ENCODE results near the gene GLO1. TPM values are rescaled to one million over a fixed set of nuclear protein-coding genes. Genes with fewer than 3 reads are reported as not detected.

The GLO1 gene
- polyA plus RNA-seq, 1 donor: 165 TPM

DNA sequence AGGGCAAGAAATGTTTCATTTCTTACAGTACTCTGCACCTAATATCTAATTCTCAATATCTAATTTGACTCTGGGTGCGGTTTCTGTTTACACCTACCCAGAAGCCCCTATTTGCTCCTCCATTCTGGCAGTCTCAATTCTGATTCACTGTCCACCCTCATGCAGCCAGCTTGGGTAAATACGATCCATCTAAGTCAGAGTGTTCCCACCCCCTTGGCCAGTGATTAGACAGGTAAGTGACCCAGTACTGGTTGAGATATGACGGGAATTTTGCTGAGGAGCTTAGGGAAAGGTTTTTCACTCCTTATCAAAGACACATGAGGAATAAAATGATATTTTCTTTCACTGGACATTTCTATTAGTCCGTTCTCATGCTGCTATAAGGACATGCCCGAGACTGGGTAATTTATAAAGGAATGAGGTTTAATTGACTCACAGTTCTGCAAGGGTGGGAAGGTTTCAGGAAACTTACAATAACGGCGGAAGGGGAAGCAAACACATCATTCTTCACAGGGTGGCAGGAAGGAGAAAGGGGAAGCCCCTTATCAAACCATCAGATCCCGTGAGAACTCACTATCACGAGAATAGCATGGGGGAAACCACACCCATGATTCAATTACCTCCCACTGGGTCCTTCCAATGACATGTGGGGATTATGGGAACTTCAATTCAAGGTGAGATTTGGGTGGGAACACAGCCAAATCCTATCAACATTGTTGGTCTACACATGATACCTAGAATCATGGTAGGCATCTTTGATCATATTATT is 29.4 kb downstream of the GLO1 start:
- no peak for DNase-seq

DNA sequence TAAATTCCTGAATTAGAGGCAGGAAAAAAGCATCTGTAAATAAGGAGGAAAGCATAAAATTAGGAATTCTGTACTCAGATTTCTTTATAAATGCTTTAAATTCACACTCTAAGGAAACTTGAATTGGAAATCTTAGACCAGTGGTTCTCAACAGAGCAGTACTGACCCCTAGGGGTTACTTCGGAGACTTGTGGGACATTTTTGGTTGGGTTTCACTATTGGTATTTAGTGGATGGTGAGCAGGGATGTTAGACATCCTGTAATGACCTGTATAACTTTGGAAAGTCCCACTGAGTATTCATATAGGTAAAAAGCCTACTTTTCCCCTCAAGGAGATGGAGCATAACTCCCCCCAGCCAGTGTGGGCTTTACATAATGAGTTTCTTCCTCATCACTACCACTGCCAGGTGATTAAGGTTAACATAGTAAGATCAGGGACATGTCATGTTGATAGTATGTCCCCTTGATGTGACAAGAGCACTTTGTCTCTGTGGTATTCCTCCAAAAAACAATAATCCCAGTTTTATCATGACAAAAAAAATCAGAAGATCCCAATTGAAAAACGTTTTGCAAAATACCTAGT is 31.0 kb downstream of the GLO1 start:
- DNase-seq: peak; percentile 47

DNA sequence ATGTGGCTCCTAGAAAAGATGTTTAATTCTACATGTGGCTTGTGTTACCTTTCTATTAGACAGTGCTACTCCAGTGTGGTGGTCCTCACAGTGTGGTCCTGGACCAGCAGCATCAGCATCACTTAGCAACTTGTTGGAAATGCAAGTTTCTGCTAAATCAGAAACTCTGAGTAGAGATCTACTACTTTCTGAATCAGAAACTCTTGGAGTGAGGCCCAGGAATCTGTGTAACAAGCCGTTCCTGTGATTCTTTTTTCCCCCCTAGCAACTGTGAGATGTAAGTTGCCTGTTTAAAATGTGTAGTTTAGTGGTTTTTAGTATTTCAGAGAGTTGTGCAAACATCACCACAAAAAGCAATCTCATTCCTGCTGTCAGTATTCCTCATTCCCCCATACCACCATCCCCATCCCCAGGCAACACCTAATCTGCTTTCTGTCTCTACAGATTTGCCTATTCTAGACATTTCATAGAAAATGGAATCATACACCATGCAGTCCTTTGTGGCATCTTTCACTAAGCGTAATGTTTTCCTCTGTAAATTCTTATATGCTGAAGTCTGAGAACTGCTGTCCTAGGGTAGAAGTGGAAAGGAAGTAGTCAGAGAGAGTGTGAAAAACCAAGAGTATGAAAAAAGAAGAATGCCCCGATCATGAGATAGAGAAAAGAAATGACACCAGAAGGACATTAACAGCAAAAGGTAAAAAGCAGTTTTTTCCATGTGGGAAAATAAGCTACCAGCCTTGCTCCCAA is 44.4 kb downstream of the GLO1 start:
- DNase-seq: no peak

DNA sequence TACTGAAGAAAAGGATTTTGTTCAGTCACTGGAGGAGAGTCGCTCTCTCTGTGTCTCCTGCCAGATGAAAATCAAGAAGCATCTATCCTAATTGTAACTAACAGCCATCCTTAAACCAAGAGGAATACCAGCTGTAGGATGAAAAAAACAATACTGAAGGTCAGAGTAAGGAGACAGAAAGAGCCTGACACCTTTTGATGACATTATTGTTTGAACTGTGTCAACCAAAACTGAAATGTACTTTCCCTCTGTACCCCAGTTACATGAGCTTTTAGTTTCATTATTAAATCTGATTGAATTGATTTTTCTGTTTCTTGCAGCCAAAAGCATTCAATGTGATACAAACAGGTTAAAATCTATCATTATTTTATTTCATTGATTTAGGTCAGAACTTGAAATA is 46.0 kb downstream of the GLO1 start:
- no peak for DNase-seq

DNA sequence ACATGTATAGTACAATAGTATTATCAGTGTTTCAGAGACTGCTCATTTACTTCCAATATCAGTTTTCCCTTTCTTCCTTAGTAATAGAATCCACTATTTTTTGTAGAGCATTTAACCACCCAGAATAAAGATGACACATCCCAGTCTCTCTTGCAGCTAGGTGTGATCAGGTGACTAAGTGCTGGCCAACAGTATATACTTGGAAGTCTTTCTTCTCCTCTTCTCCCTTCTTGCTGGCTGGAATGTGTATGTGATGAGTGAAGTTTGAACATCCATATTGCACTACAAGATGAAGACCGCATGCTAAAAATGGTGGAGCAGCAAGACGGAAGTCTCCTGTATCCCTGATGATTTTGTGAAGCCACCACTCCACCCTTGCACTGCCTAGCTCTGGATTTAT is 48.7 kb downstream of the GLO1 start:
- DNase-seq: no peak

DNA sequence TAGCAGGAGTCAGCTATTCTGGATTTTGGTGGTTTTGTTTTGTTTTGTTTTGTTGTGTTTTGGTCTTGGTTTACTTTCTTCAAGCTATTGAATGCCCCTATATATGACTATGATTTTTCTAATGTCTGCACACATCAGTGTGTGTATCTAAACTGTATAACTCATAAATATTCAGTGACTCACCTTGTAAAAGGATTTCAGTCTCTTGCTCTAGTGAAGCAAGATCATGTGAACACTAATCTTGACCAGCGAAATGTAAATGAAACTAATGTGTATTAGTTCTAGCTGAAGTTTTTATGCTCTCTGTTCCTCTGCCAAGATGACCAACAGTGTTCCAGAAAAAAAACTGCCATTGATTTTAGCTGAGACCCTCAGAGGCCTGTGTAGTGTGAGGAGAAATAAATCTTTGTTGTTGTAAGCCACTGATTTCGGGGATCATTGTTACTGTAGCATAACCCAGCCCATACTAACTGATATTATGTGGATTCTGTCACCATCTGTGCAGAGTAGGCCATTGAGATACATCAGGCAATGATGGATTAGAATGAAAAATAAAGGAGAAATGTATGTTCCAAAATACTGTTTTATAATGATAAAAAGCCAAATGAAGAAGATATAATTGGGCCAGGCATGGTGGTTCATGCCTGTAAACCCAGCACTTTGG is 51.7 kb downstream of the GLO1 start:
- no peak for DNase-seq

DNA sequence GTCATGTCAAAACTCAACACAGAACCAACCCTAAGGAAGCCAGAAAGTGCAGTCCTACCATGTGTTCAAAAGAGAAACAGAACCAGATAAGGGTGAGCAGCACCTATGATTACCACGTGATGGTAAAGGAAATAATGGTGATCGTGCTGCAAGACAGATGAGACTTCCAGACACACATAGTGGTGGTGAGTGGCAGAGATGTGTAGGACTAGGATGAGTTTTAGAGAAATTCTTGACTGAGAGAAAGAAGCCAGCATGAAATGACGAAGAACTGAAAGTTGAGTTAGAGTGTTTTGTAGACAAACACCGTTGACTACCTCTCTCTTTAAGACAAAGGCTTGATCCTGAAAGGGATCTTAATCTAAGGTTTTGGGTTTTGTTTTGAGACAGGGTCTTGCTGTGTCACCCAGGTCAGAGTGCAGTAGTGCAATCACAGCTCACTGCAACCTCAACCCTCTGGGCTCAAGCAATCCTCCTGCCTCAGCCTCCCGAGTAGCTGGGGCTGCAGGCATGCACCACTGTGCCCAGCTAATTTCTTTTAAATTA is 52.7 kb downstream of the GLO1 start:
- no peak for DNase-seq

DNA sequence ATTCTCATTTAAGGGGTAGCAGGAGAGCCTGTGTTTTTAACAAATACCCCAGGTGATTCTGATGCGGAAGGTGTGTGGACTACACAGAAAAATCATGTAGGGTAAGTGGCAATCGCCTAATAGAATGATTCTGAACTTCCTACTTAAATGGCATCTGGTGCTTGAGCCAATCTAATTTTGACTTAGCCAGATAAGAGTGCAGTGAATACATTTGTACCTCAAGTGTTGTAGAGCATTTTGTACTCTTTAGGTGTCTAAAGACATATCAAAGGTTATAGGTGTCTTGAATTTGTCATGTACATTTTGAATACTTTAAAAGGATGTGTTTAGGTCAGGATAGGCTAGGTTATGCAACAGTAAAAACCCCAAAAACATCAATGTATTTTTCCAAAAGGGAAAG is 53.2 kb downstream of the GLO1 start:
- DNase-seq: no peak

DNA sequence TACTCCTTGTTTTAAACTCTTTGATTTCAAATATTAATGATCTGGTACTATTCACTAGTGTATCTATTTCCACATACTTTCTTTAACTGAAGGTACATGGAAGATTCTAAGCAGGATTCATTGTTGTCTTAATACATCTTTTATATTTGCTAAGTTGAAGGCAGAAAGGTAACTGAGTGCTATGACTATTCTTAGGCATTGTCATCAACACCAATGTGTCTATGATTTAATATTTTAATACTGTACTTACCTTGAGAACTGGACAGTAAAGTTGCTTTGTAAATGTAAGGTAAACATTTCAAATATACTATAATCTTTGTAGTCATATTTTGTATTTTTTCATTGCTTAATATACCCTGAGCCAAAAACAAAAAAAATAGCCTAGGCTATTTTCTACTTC is 54.3 kb downstream of the GLO1 start:
- no peak for DNase-seq

DNA sequence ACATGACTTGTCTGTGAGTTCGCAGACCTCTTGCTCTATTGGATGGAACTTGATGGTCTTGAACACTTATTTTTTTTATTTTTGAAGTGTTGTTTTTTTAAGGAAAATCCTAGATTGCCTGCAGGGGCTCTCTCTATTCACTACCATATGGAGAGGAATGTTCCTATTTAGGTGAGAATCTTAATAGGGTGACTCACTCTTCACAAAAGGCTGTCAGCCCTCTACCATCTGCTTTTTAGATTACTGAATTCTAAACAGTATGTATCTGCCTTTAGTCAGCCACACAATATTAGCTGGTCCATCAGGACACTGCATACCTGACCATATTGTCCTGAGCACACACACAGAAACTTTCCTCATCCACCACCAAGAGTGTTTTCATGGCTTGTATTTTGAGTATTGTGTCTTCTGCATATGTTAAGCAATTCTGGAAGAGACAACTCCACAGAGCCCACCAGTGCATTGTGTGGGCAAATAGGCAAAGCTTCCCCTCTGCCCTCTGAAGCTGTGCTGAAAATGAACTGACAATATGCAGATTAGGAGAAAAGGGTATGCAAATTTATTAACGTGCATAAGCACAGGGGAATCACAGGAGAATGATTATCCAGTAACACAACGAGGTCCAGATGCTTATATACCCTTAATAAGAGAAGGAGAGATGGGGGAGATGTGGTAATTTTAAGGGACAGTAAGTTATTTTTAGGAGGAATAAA is 56.6 kb downstream of the GLO1 start:
- no peak for DNase-seq

DNA sequence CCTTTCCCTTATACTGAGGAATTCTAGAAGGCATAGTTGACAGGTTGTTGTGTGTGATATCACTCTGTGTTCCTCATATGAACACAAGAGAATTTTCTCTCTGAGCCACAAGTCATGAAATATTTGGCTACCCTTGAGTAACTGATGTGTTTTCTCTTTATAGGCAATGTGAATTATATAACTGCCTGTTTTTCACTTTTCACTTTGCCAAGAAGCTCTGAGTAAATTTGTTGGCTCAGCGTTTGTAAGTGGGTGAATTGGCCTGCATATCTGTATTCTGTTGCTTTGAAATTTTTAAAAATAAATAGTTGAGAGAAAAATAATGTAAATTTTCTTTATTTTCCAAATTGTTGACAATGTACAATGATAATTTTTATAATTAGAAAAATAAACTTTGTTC is 58.0 kb downstream of the GLO1 start:
- DNase-seq: no peak

DNA sequence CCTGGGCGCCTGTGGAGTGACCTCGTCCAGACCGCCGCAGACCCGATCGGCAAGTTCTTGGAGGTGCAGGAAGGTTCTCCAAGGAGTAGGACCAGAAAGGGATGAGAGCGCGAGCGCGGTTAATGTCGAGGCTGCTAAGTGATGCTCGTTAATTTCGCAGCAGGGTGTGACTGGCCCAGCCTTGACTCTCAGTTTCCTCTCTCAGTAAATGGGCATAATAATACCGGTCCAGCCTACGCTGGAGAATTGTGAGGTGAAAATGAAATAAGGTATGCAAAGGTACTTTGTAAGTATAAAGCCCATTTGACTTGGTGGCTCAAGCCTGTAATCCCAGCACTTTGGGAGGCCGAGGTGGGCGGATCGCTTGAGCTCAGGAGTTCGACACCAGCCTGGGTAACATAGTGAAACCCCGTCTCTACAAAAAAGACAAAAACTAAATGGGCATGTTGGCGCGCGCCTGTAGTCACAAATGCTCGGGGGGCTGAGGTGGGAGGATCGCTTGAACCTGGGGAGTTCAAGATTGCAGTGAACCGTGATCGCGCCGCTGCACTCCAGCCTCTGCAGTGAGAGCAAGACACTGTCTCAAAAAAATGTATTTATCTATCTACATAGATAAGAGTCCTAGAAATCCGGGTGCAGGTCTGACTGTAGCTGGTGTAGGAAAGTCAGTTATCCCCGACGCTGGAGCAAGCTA is 62.6 kb downstream of the GLO1 start:
- no peak for DNase-seq

DNA sequence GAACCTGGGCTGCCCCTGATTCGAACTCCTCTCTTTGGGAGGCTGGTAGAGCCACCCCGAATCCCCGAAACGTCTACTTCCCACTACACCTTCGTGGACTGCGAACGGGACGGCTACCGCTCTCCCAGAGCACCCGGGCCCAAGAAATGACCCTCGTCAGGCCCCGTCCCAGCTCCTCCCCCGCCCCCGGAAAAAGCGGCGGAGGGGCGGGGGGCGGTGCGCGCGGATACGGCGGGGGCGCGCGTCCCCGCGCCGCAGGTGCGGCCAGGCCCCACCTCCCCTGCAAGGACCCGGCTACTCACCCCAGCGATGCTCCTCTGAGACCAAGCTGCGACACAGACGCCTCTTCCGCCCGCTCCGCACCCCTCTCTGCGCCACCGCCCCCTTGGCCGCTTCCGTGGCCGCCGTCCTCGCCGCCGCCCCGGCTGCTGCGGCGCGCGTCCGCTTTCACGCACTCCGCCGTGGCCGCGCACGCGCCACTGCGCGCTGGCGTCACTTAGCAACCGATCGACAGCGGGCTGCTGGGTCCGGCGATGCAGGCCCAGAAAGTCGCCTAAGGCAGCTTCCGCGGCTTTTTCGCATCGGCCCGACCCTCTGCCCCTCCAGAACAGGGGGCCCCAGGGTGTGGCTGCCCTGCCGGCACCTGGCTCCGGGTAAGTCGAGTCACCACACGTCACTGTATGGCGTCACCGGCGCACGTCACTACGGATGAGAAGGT is 63.3 kb downstream of the GLO1 start, which contains the start of gene BTBD9:
Gene BTBD9, minus strand, starts transcription at position 432 of the 718 bp plus-strand sequence.
- DNase-seq: peak; percentile 86

DNA sequence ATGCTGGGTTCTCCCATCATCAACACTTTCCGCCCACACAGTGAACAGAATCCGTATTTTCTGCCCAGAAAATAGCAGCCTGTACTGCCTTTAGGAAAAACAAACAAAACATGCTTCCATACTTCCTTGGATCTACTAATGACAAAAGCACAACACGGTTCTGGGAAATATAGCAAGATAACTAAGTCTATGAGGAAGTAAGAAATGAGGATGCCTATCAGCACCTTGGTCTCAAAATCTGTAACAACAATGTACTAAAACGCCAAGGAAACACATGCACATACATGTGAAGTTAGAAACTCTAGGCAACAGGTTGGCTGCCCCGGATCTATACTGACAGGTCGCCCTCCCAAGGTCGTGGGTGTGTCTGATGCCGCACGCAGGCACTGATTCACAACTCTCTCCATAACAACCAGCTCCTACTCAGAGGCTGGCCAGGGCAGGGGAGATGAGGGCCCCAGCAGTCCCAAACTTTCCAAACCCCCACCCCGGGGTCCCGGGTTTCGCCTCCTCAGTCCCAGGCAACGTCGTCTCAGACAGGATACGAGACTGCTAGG is 63.9 kb downstream of the GLO1 start:
- DNase-seq: no peak

DNA sequence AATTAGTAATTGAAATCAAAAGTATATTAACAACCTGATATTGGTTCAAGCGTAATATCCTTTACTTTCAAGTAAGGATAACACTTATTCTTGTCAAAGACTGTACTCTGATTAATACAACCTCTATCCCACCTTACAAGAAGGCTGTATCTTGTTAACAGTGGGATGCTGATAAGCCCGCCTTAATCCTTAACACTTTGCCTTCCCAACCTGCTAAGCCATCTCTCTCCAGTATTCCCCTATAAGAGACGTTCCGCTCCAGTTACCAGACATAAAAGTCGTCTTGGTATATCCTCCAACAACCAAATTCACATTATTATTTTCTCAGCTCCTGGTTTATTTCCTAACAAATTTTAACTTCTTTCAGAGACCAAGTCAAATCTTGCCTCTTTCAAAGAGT is 65.2 kb downstream of the GLO1 start:
- no peak for DNase-seq

DNA sequence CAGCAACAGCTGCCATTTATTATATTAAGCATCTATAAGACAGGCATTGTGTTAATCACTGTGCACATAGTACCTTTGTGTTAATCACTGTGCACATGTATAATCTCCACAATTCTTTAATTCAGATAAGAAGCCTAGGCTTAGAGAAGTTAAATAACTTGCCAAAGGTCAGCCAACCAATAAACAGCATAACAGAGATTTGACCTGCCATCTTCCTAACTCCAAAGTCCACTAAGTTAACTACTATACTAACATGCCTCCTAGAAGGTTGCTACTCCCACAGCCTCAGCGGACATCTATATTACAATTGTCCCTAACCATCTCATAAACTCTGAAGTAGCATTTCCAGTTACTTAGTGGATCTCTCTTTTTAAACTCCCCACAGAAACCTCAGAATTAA is 66.9 kb downstream of the GLO1 start:
- DNase-seq: no peak

DNA sequence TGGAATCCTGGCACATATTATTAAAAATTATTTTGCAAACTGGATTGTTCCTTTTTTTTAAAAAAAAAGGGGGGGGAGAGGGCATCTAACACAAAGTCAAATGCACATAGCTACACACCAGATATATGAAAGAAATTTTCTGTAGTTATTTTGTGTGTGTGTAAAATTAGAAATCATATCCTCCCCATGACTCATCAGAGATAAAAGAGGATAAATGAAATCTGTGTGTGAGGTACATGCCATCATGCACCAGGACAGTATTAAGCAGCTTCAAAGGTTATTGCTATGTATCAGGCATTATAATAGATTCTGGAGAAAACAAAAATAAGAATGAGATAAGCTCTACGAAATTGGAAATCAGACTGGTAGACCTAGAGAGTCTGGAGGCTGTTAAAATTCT is 68.4 kb downstream of the GLO1 start:
- DNase-seq: no peak

DNA sequence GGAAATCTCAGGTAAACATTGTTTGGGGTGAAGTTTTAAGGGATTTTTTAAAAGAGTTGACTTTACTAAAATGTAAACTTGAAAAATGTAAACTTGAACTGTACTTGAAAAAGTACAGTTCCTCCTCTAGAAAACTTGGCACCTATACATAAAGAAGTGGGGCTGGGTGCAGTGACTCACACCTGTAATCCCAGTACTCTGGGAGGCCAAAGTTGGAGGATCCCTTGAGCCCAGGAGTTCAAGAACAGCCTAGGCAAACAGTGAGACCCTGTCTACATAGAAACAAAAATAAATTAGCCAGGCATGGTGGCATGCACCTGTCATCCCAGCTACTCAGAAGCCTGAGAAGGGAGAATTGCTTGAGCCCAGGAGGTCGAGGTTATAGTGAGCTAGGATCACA is 70.5 kb downstream of the GLO1 start:
- no peak for DNase-seq

DNA sequence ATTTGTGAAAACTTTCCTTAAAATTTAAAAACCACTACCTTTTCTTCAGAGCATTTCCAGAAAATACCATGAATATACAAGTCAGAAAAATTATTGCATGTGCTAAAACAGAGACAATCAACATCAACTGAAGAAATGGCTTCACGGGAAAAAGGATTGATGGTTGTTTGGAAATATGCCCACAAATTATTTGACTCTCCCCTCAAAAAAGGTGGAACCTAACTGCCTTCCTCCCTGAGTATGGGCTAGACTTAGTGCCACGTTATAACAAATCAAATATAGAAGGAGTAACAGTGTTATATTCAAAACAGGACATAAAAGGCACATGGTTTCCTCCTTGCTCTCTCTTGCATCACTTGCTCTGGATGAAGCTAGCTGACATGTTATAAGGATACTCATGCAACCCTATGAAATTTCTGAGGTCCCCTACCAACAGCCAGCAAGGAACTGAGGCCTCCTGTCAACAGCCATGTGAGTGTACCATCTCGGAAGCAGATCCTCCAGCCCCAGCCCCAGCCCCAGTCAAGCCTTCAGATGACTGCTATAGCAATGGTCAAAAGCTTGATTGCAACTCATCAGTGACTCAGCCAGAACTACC is 71.7 kb downstream of the GLO1 start:
- DNase-seq: no peak
